IMR-90 (cell line): ENCODE data around the gene NMRAL1. TPM values are rescaled to one million over a fixed set of nuclear protein-coding genes. Genes with fewer than 3 reads are reported as not detected.
A peak's percentile ranks its signal among the peaks of the same experiment; 100 is the strongest.

Experiments
- ATAC-seq: fragments of 200-7000 bp; cut with Tn5 transposase; 2 replicates; pipeline ENCODE4 v1.9.1; 2020; ENCODE audit warnings: low read depth, mild to moderate bottlenecking, moderate library complexity
- BruUV-seq: library from RNA; stranded (reverse); fragments of 400-500 nt; replicated peaks from 2 replicates; lab custom pipeline; 2021; lab: Mats Ljungman, UMichigan
- CTCF ChIA-PET: fragments of 300-600 bp; formaldehyde crosslinking; extraction: SDS; loops from one replicate; lab custom pipeline; 2021; ENCODE audit warnings: antibody characterized with exemption; lab: Yijun Ruan, JAX
- POLR2A ChIA-PET: fragments of 300-600 bp; sonication (Branson Sonifier 250); formaldehyde crosslinking; loops from one replicate; lab custom pipeline; 2022; ENCODE audit warnings: antibody characterized with exemption; ENCODE audit not compliant: unreplicated experiment; lab: Charles Lee
- DNase-seq: peaks from one replicate; pipeline ENCODE4 v3.0.0; 2013
- H2AFZ ChIP-seq: replicated peaks from 2 replicates; pipeline ENCODE3; 2013; ENCODE audit warnings: low read length, mild to moderate bottlenecking; ENCODE audit not compliant: poor library complexity
- H2AK5ac ChIP-seq: 2 replicates; pipeline ENCODE4 v1.6.1; 2013; ENCODE audit warnings: low read depth, low read length, inconsistent platforms
- H2AK9ac ChIP-seq: replicated peaks from 2 replicates; pipeline ENCODE3; 2013; ENCODE audit warnings: mild to moderate bottlenecking, low read depth, low read length, moderate library complexity; ENCODE audit not compliant: poor library complexity
- H2BK120ac ChIP-seq: 2 replicates; pipeline ENCODE4 v1.6.1; 2013; ENCODE audit warnings: low read depth, low read length, inconsistent platforms
- H2BK15ac ChIP-seq: 3 replicates; pipeline ENCODE4 v1.6.1; 2013; ENCODE audit warnings: low read depth, low read length, inconsistent platforms
- H2BK20ac ChIP-seq: 2 replicates; pipeline ENCODE4 v1.6.1; 2013; ENCODE audit warnings: low read depth, mild to moderate bottlenecking, inconsistent platforms, low read length, moderate library complexity
- H2BK5ac ChIP-seq: 2 replicates; pipeline ENCODE4 v1.6.1; 2013; ENCODE audit warnings: mild to moderate bottlenecking, low read depth, low read length, inconsistent platforms; ENCODE audit not compliant: poor library complexity, severe bottlenecking
- H3K14ac ChIP-seq: replicated peaks from 2 replicates; pipeline ENCODE4 v1.6.1; 2013; ENCODE audit warnings: low read depth, low read length, inconsistent platforms
- H3K18ac ChIP-seq: 2 replicates; pipeline ENCODE4 v1.6.1; 2013; ENCODE audit warnings: low read depth, low read length, control low read depth
- H3K23ac ChIP-seq: 2 replicates; pipeline ENCODE4 v1.6.1; 2013; ENCODE audit warnings: low read depth, low read length, inconsistent platforms
- H3K27ac ChIP-seq: 2 replicates; pipeline ENCODE4 v1.5.1; 2013; ENCODE audit warnings: mild to moderate bottlenecking, control low read depth, low read length; ENCODE audit not compliant: insufficient read depth
- H3K27me3 ChIP-seq: 2 replicates; pipeline ENCODE4 v1.6.1; 2013; ENCODE audit warnings: low read length; ENCODE audit not compliant: control insufficient read depth, insufficient read depth
- H3K36me3 ChIP-seq: 2 replicates; pipeline ENCODE4 v1.6.1; 2013; ENCODE audit warnings: low read length, mixed read lengths; ENCODE audit not compliant: control insufficient read depth, insufficient read depth
- H3K4ac ChIP-seq: 2 replicates; pipeline ENCODE4 v1.6.1; 2013; ENCODE audit warnings: low read depth, low read length, inconsistent platforms
- H3K4me1 ChIP-seq: 2 replicates; pipeline ENCODE4 v1.6.1; 2013; ENCODE audit warnings: low read length, mixed read lengths; ENCODE audit not compliant: control insufficient read depth, insufficient read depth
- H3K4me2 ChIP-seq: 2 replicates; pipeline ENCODE4 v1.6.1; 2013; ENCODE audit warnings: low read depth, mild to moderate bottlenecking, control low read depth, low read length, moderate library complexity
- H3K4me3 ChIP-seq: 2 replicates; pipeline ENCODE4 v1.5.1; 2013; ENCODE audit warnings: low read depth, mild to moderate bottlenecking, control low read depth, low read length, moderate library complexity; ENCODE audit not compliant: insufficient read depth
- H3K56ac ChIP-seq: 2 replicates; pipeline ENCODE4 v1.6.1; 2013; ENCODE audit warnings: low read length, inconsistent platforms; ENCODE audit not compliant: insufficient read depth; ENCODE audit errors: extremely low read depth
- H3K79me1 ChIP-seq, 2 experiments: 2 replicates each; pipeline ENCODE4 v1.6.1; 2013; ENCODE audit warnings: low read length in 2 of 2, inconsistent platforms in 1 of 2, low read depth in 1 of 2
- H3K9ac ChIP-seq: 2 replicates; pipeline ENCODE4 v1.6.1; 2013; ENCODE audit warnings: low read depth, low read length, control low read depth
- H3K9me1 ChIP-seq: 2 replicates; pipeline ENCODE4 v1.6.1; 2013; ENCODE audit warnings: low read length, inconsistent platforms; ENCODE audit not compliant: insufficient read depth
- H3K9me3 ChIP-seq: 2 replicates; pipeline ENCODE4 v1.6.1; 2013; ENCODE audit warnings: low read length; ENCODE audit not compliant: control insufficient read depth, insufficient read depth
- H4K20me1 ChIP-seq: 2 replicates; pipeline ENCODE4 v1.6.1; 2013; ENCODE audit warnings: low read length, inconsistent platforms; ENCODE audit not compliant: insufficient read depth
- H4K5ac ChIP-seq: 2 replicates; pipeline ENCODE4 v1.6.1; 2013; ENCODE audit warnings: mild to moderate bottlenecking, low read depth, low read length, control low read depth
- H4K8ac ChIP-seq, 2 experiments: 2 replicates each; pipeline ENCODE4 v1.6.1; 2013; ENCODE audit warnings: low read depth in 2 of 2, low read length in 2 of 2, control low read depth in 1 of 2, inconsistent platforms in 1 of 2
- H4K91ac ChIP-seq: 2 replicates; pipeline ENCODE4 v1.6.1; 2013; ENCODE audit warnings: low read depth, low read length, inconsistent platforms; ENCODE audit not compliant: insufficient read depth
- BHLHE40 ChIP-seq: fragments of 150-350 bp; IDR thresholded peaks from 2 replicates; pipeline ENCODE4 v1.6.1; 2016; ENCODE audit warnings: mild to moderate bottlenecking, low read depth, low read length
- CEBPB ChIP-seq: IDR thresholded peaks from 2 replicates; pipeline ENCODE4 v1.6.1; 2012; ENCODE audit warnings: low read depth, low read length, improper control_type of control experiment
- CHD1 ChIP-seq: IDR thresholded peaks from 2 replicates; pipeline ENCODE4 v1.6.1; 2012; ENCODE audit warnings: low read depth, low read length, improper control_type of control experiment
- CTCF ChIP-seq: conservative IDR thresholded peaks from 2 replicates; pipeline ENCODE4 v1.5.1; 2012; ENCODE audit warnings: mild to moderate bottlenecking, low read depth, low read length, improper control_type of control experiment
- ELK1 ChIP-seq: fragments of 150-350 bp; IDR thresholded peaks from 2 replicates; pipeline ENCODE4 v1.6.1; 2016; ENCODE audit warnings: low read depth, mild to moderate bottlenecking, low read length, moderate library complexity, borderline replicate concordance
- FOS ChIP-seq: fragments of 150-350 bp; IDR thresholded peaks from 2 replicates; pipeline ENCODE4 v1.6.1; 2016; ENCODE audit warnings: low read depth, low read length
- MAFK ChIP-seq: IDR thresholded peaks from 2 replicates; pipeline ENCODE4 v1.6.1; 2012; ENCODE audit warnings: low read depth, low read length, improper control_type of control experiment
- MAZ ChIP-seq: IDR thresholded peaks from 2 replicates; pipeline ENCODE4 v1.6.1; 2012; ENCODE audit warnings: low read depth, mild to moderate bottlenecking, low read length, improper control_type of control experiment, moderate library complexity, borderline replicate concordance
- MXI1 ChIP-seq: IDR thresholded peaks from 2 replicates; pipeline ENCODE4 v1.6.1; 2012; ENCODE audit warnings: low read depth, mild to moderate bottlenecking, low read length, moderate library complexity, borderline replicate concordance
- NFE2L2 ChIP-seq: fragments of 150-350 bp; IDR thresholded peaks from 2 replicates; pipeline ENCODE4 v1.6.1; 2016; ENCODE audit warnings: low read depth, mild to moderate bottlenecking, low read length
- POLR2A ChIP-seq: IDR thresholded peaks from 2 replicates; pipeline ENCODE4 v1.6.1; 2012; ENCODE audit warnings: mild to moderate bottlenecking, low read depth, low read length
- RAD21 ChIP-seq: IDR thresholded peaks from 2 replicates; pipeline ENCODE4 v1.6.1; 2012; ENCODE audit warnings: low read length, improper control_type of control experiment
- RCOR1 ChIP-seq: IDR thresholded peaks from 2 replicates; pipeline ENCODE4 v1.6.1; 2012; ENCODE audit warnings: mild to moderate bottlenecking, low read length, improper control_type of control experiment; ENCODE audit not compliant: insufficient replicate concordance
- RFX5 ChIP-seq: IDR thresholded peaks from 2 replicates; pipeline ENCODE4 v1.8.0; 2012; ENCODE audit warnings: low read depth, mild to moderate bottlenecking, low read length, moderate library complexity
- SMC3 ChIP-seq: fragments of 150-350 bp; IDR thresholded peaks from 2 replicates; pipeline ENCODE4 v1.6.1; 2016; ENCODE audit warnings: low read depth, mild to moderate bottlenecking, antibody characterized with exemption, low read length, moderate library complexity
- USF2 ChIP-seq: fragments of 150-350 bp; IDR thresholded peaks from 2 replicates; pipeline ENCODE4 v1.6.1; 2017; ENCODE audit warnings: mild to moderate bottlenecking, antibody characterized with exemption, low read length, low read depth
- WGBS, 2 experiments: methylation state at CpG; one replicate each; pipeline versions ENCODE4 v1.1.5 to v1.1.7; 2013; ENCODE audit warnings: missing lambda C conversion rate in 2 of 2; ENCODE audit not compliant: insufficient read length in 1 of 2; ENCODE audit errors: extremely low coverage in 2 of 2; 5-methylcytosine and 5-hydroxymethylcytosine counted together
- dilution Hi-C: fragments of 300-500 bp; cut with HindIII; formaldehyde crosslinking; loops from one replicate; pipeline ENCODE4 v1.14.3; 2018; ENCODE audit warnings: low sequenced_read_pairs; ENCODE audit not compliant: unreplicated experiment
- in situ Hi-C: fragments of 300-500 bp; cut with MboI; formaldehyde crosslinking; loops from 3 replicates; pipeline ENCODE4 v1.14.3; 2019; ENCODE audit warnings: low sequenced_read_pairs, inconsistent platforms, mixed read lengths
- intact Hi-C: fragments of 100-400 bp; cut with micrococcal nuclease; formaldehyde crosslinking; loops from 2 replicates; pipeline ENCODE4 v1.10.0; 2022
- polyA plus RNA-seq, 3 experiments: library from polyadenylated mRNA; depleted of rRNA; stranded (reverse); fragments of >200 nt; gene quantifications; 2 replicates each; pipeline ENCODE4 v1.2.3, GENCODE V29; 2012; ENCODE audit warnings: low replicate concordance in 1 of 3
- total RNA-seq: library from RNA; depleted of rRNA; stranded (reverse); fragments of >200 nt; gene quantifications from 2 replicates; pipeline ENCODE4 v1.2.3, GENCODE V29; 2012

Gene NMRAL1
- total and polyA plus RNA-seq, 2 of the 4 experiments (the other 2 are of a cell fraction), result 48.6 to 67.6 TPM

- intact Hi-C loops, result loop anchor here (10.0 kb wide), 1 partner anchor 441 kb away; the partner anchor contains the start of gene SEC14L5
- no peaks in the 10 kb centered on the region for H3K27me3 ChIP-seq
- H3K4me3 ChIP-seq, result no peak overlapping the region
- H3K79me1 ChIP-seq, result peaks cover 15 to 27% of the 10 kb centered on the region in 2 experiments
- dilution Hi-C loops, result no loop called here
- peak overlapping the region; percentile 76 for H2AK9ac ChIP-seq
- no peak overlapping the region for H3K23ac ChIP-seq
- no peak overlapping the region for H2BK120ac ChIP-seq
- POLR2A ChIA-PET, result no interaction called here
- no peak overlapping the region for H2BK15ac ChIP-seq
- in situ Hi-C loops, result loop anchor here (5.0 to 25.0 kb wide), 2 partner anchors 33 to 448 kb away; partner anchors contain the start of gene SEC14L5
- H2BK5ac ChIP-seq, result no peak overlapping the region
- DNase-seq, result no peak
- no peak overlapping the region for H2AK5ac ChIP-seq
- TF ChIP-seq RCOR1 (no peak), BHLHE40 (no peak), RFX5 (no peak), SMC3 (no peak), USF2 (no peak), CEBPB (no peak), RAD21 (no peak), NFE2L2 (no peak), MAFK (no peak), CHD1 (no peak), POLR2A (no peak), CTCF (no peak), MXI1 (no peak), ELK1 (no peak), FOS (no peak), MAZ (no peak)
- CTCF ChIA-PET, result no interaction called here
- no peaks in the 10 kb centered on the region for H3K4me1 ChIP-seq
- H2AFZ ChIP-seq, result no peak overlapping the region
- no peak for ATAC-seq
- WGBS, 2 experiments, result 100% methylated on average over 2 of the region's 7 CpGs; no CpG with 5 or more reads in 1 of the 2 experiments
- peaks cover 16% of the 10 kb centered on the region; the same call in 1 of the 2 replicates for H4K20me1 ChIP-seq
- H4K91ac ChIP-seq, result no peak overlapping the region
- H3K9me1 ChIP-seq, result no peaks in the 10 kb centered on the region
- H3K14ac ChIP-seq, result no peak overlapping the region
- no peak overlapping the region for H3K4me2 ChIP-seq
- no TSS peak for BruUV-seq
- no peak overlapping the region for H3K9ac ChIP-seq
- no peak overlapping the region for H3K4ac ChIP-seq
- H3K56ac ChIP-seq, result no peak overlapping the region
- H2BK20ac ChIP-seq, result no peak overlapping the region
- H3K36me3 ChIP-seq, result peaks cover 47% of the 10 kb centered on the region
- no peaks in the 10 kb centered on the region for H3K9me3 ChIP-seq
- H3K18ac ChIP-seq, result no peak overlapping the region
- no peak overlapping the region for H3K27ac ChIP-seq
- H4K8ac ChIP-seq, result no peak overlapping the region
- H4K5ac ChIP-seq, result no peak overlapping the region
These were observed 39.5 kb upstream of the NMRAL1 start for GRCh38 chr16:4513881-4514280.
